Measurements from ENCODE around the gene NHSL2.
A peak's percentile ranks its signal among the peaks of the same experiment; 100 is the strongest.

Gene NHSL2

DNA sequence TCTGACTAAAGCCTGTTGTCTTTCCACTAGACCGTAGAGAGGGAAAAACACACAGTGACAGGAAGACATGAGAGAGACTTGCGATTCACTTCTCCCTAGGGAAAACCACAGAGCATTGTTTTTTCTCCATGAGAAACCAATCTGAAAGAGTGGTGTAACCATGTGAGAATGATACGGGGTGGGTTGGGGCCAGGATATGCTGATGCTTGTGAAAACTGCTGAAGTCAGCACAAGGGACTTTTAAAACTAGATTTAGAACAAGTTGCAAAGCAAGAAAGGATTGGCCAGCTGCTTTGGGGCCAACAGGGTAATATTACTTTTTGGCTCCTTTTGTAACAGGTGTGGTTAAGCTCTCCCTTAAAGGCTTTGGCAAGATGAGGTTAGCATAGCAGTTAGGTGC lies 66.1 kb downstream of the NHSL2 start:
- Histone ChIP-seq H3K9me3 (ENCODE audit: severe bottlenecking) (peaks cover 3% of the 10 kb centered on the region), H3K27me3 (ENCODE audit: insufficient read depth, low read depth, severe bottlenecking) (no peaks in the 10 kb centered on the region), H3K36me3 (no peaks in the 10 kb centered on the region), H3K4me3 (ENCODE audit: low read depth, low read length) (no peak overlapping the region), H3K27ac (no peak overlapping the region)
- TF ChIP-seq, protein P1, sequence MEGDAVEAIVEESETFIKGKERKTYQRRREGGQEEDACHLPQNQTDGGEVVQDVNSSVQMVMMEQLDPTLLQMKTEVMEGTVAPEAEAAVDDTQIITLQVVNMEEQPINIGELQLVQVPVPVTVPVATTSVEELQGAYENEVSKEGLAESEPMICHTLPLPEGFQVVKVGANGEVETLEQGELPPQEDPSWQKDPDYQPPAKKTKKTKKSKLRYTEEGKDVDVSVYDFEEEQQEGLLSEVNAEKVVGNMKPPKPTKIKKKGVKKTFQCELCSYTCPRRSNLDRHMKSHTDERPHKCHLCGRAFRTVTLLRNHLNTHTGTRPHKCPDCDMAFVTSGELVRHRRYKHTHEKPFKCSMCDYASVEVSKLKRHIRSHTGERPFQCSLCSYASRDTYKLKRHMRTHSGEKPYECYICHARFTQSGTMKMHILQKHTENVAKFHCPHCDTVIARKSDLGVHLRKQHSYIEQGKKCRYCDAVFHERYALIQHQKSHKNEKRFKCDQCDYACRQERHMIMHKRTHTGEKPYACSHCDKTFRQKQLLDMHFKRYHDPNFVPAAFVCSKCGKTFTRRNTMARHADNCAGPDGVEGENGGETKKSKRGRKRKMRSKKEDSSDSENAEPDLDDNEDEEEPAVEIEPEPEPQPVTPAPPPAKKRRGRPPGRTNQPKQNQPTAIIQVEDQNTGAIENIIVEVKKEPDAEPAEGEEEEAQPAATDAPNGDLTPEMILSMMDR (IDR thresholded peaks at IDR 0.05; ENCODE audit: low read depth, low read length), result no peak
- DNase-seq, result no peak

DNA sequence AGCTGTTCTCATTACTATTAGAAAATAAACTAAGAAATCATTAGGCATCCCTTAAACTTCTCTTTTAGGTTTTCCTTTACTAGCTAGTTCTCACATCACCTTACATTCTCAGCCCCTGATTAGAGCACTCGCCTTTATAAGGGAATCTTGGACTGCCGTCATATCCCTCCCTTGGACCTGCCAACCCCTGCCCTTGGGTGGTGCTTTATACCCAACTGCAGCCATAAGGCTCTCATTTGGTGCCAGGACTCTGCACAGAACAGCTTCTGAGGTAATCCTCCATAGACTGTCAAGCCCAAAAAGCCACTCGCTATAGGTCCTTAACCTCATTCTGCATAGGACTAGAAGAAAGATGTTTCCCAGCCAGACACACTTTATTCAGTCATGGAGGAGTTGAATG lies 67.5 kb downstream of the NHSL2 start:
- Histone ChIP-seq H3K36me3 (no peaks in the 10 kb centered on the region), H3K4me3 (ENCODE audit: low read depth, low read length) (no peak overlapping the region), H3K27ac (peak overlapping the region; percentile 23; the same call in 1 of the 2 replicates), H3K9me3 (ENCODE audit: severe bottlenecking) (peaks cover 3% of the 10 kb centered on the region), H3K27me3 (ENCODE audit: insufficient read depth, low read depth, severe bottlenecking) (no peaks in the 10 kb centered on the region)
- TF ChIP-seq, protein P1 (IDR thresholded peaks at IDR 0.05; ENCODE audit: low read depth, low read length), result no peak
- DNase-seq, result no peak

DNA sequence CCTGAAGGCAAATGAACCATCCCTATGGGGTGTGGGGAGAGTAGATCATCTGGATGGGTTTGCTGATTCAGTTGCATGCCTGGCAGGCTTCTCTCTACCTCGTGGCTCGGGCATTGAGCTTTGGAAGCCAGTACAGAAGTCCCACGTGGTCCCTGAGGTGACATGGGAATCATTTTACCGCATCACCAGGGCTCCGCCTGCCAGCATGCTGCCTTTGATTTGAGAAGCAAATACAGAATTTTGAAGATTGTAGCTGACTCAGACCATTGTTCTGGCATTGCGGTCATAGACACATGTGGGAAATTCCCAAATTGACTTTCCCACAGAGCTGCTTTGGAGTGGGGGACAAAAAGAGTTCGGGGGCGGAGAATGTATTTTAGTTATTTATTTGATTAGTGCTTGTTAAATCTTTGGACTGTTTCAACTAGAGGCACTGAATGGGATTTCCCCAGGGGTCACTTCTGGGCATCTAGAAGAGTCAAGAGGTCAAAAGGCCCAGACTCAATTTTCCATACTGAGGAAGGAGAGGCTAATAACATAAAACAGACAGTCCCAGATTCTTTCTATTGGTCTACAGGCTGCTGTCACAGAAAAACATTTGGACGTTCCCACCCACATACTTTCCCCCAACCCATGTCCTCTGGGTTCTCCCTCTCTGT lies 79.3 kb downstream of the NHSL2 start:
- TF ChIP-seq, protein P1 (IDR thresholded peaks at IDR 0.05; ENCODE audit: low read depth, low read length), result no peak
- no peak overlapping the region for H3K27ac ChIP-seq
- no peak overlapping the region for H3K4me3 ChIP-seq (ENCODE audit: low read depth, low read length)
- DNase-seq, result no peak
- peaks cover 3% of the 10 kb centered on the region for H3K9me3 ChIP-seq (ENCODE audit: severe bottlenecking)
- no peaks in the 10 kb centered on the region for H3K36me3 ChIP-seq
- no peaks in the 10 kb centered on the region for H3K27me3 ChIP-seq (ENCODE audit: insufficient read depth, low read depth, severe bottlenecking)

DNA sequence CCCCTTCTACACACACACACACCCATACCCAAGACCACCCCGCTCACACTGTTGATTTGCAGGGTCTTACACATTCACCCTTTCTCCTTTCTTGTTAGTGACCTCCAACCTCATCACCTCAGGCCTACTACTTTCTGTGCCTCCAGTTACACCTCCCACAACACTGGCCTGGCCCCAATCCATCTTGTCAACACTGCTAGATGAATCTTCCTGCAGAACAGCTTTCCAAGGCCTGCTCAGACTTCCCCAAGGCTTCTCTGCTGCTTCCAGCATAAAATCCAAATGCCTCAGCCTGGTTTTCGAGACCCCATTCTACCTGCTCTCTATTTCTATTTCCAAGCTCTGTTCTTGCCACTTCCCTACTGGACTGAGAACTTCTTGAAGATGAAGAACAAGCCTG lies 79.9 kb downstream of the NHSL2 start:
- Histone ChIP-seq H3K27ac (no peak overlapping the region), H3K27me3 (ENCODE audit: insufficient read depth, low read depth, severe bottlenecking) (no peaks in the 10 kb centered on the region), H3K36me3 (no peaks in the 10 kb centered on the region), H3K4me3 (ENCODE audit: low read depth, low read length) (no peak overlapping the region), H3K9me3 (ENCODE audit: severe bottlenecking) (no peaks in the 10 kb centered on the region)
- TF ChIP-seq, protein P1 (IDR thresholded peaks at IDR 0.05; ENCODE audit: low read depth, low read length), result no peak
- no peak for DNase-seq

DNA sequence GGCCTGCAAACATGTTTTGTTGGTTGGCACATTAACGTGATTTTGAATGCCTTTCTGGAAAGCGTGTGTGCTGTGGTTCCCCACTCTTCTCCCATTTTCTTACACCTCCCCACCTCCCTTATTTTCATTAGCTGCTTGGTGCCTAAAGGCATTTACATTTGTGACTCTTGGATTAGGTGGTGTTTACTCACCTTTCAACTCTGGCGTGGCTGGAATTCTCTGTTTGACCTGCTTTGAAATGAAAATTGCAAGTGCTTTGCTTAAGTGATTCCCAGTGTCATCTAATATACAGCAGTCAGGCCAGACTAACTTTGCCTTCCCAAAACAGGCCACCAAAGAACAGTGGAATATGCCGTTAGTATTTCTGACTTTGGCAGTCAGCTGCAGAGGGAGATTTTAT lies 80.5 kb downstream of the NHSL2 start:
- TF ChIP-seq, protein P1 (IDR thresholded peaks at IDR 0.05; ENCODE audit: low read depth, low read length), result no peak
- H3K27me3 ChIP-seq (ENCODE audit: insufficient read depth, low read depth, severe bottlenecking), result no peaks in the 10 kb centered on the region
- DNase-seq, result no peak
- H3K4me3 ChIP-seq (ENCODE audit: low read depth, low read length), result no peak overlapping the region
- H3K36me3 ChIP-seq, result no peaks in the 10 kb centered on the region
- no peaks in the 10 kb centered on the region for H3K9me3 ChIP-seq (ENCODE audit: severe bottlenecking)
- no peak overlapping the region for H3K27ac ChIP-seq

DNA sequence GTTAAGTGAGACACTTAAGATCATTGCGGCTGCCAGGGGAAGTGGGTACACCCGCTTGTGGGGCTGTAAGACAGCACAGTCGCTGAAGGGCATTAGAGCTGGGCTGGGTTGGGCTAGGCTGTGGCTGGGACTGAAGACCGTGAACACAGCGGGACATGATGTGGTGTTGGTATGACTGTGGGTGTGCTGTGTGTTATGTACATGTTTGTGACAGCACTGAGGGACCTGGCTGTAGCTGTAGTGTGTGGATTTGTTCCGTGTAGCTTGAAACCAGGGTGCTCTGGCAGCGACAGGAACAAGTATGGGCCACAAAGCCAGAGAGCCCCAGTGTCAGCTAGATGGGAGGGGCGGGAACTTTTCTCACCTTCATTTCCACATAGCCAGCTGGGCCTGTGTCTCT lies 82.1 kb downstream of the NHSL2 start:
- H3K27ac ChIP-seq, result no peak overlapping the region
- no peaks in the 10 kb centered on the region for H3K27me3 ChIP-seq (ENCODE audit: insufficient read depth, low read depth, severe bottlenecking)
- H3K4me3 ChIP-seq (ENCODE audit: low read depth, low read length), result no peak overlapping the region
- H3K36me3 ChIP-seq, result no peaks in the 10 kb centered on the region
- TF ChIP-seq, protein P1 (IDR thresholded peaks at IDR 0.05; ENCODE audit: low read depth, low read length), result no peak
- no peak for DNase-seq
- no peaks in the 10 kb centered on the region for H3K9me3 ChIP-seq (ENCODE audit: severe bottlenecking)

Measured in WERI-Rb-1 (cell line).